GM10266 (cell line): ENCODE data around the gene AMOTL1.

ENCODE experiments used
- DNase-seq: peaks from one replicate; pipeline ENCODE4 v3.0.0; 2012; ENCODE audit errors: extremely low spot score
- CTCF ChIP-seq: IDR thresholded peaks from 2 replicates; pipeline ENCODE4 v1.5.1; 2012; ENCODE audit warnings: mild to moderate bottlenecking, low read depth; ENCODE audit not compliant: control insufficient read depth, insufficient read depth; ENCODE audit errors: missing control alignments

The AMOTL1 gene

GRCh38 chr11:94831529-94831928 lies 63.4 kb downstream of the AMOTL1 start:
- no peak for TF ChIP-seq CTCF
- DNase-seq, result no peak

GRCh38 chr11:94832604-94833235 lies 64.6 kb downstream of the AMOTL1 start:
- no peak for TF ChIP-seq CTCF
- no peak for DNase-seq

GRCh38 chr11:94834911-94835593 lies 66.9 kb downstream of the AMOTL1 start:
- no peak for DNase-seq
- no peak for TF ChIP-seq CTCF

- TF ChIP-seq CTCF, result no peak
- DNase-seq, result no peak
These were observed 67.4 kb downstream of the AMOTL1 start for GRCh38 chr11:94835594-94835927.

GRCh38 chr11:94837317-94837716 lies 69.2 kb downstream of the AMOTL1 start:
- no peak for DNase-seq
- TF ChIP-seq CTCF, result no peak

GRCh38 chr11:94838027-94838731 lies 70.0 kb downstream of the AMOTL1 start:
- no peak for DNase-seq

More at GRCh38 chr11:94838027-94838731, 70.0 kb downstream of the AMOTL1 start:
- no peak for TF ChIP-seq CTCF
